HepG2 (cell line): ENCODE measurements around the gene ABCB4. TPM values are rescaled to one million over a fixed set of nuclear protein-coding genes. Genes with fewer than 3 reads are reported as not detected.

Source experiments
- CHD2 ChIP-seq: IDR thresholded peaks from 2 replicates; pipeline ENCODE4 v1.6.1; 2011; ENCODE audit warnings: low read depth, low read length, improper control_type of control experiment
- KMT2A ChIP-seq: sonication (generic); formaldehyde crosslinking; IDR thresholded peaks from 2 replicates; pipeline ENCODE4 v1.4.0; 2020; ENCODE audit warnings: missing genetic modification reagents
- REXO4 ChIP-seq: sonication (generic); formaldehyde crosslinking; IDR thresholded peaks from 2 replicates; pipeline ENCODE4 v1.8.0; 2022; ENCODE audit warnings: missing genetic modification reagents, mild to moderate bottlenecking, borderline replicate concordance
- ZBTB1 ChIP-seq: sonication (generic); formaldehyde crosslinking; IDR thresholded peaks from 2 replicates; pipeline ENCODE4 v1.4.0; 2020; ENCODE audit warnings: missing genetic modification reagents, borderline replicate concordance
- ZFP1 ChIP-seq: IDR thresholded peaks from 2 replicates; pipeline ENCODE4 v1.6.1; 2016
- ZNF598 ChIP-seq: sonication (generic); formaldehyde crosslinking; IDR thresholded peaks from 2 replicates; pipeline ENCODE4 v1.5.1; 2020; ENCODE audit warnings: mild to moderate bottlenecking, missing genetic modification reagents, borderline replicate concordance
- ZNF788 ChIP-seq: sonication (generic); formaldehyde crosslinking; IDR thresholded peaks from 2 replicates; pipeline ENCODE4 v1.5.0; 2020; ENCODE audit warnings: mild to moderate bottlenecking, missing genetic modification reagents, borderline replicate concordance
- ZNF879 ChIP-seq: sonication (generic); formaldehyde crosslinking; IDR thresholded peaks from 2 replicates; pipeline ENCODE4 v1.8.1; 2023; ENCODE audit warnings: missing genetic modification reagents
- polyA plus RNA-seq, 8 experiments: library from polyadenylated mRNA; depleted of rRNA in 3 of 8; stranded (reverse) in 7 of 8; unstranded in 1 of 8; fragments of >200 nt; fragmentation: Illumina TruSeq in 4 of 8; extraction: Trizol in 4 of 8; gene quantifications; 2 replicates each; pipeline versions ENCODE4 v1.2.1 to v1.2.3, GENCODE V29; 2011 to 2016; ENCODE audit warnings: low read depth in 4 of 8, missing spikeins in 1 of 8, mixed read lengths in 1 of 8; ENCODE audit not compliant: insufficient read depth in 1 of 8
- total RNA-seq, 5 experiments: library from RNA; depleted of rRNA; stranded (reverse); fragments of >200 nt; fragmentation: Illumina TruSeq; extraction: Trizol; gene quantifications; 2 replicates each; pipeline ENCODE4 v1.2.3, GENCODE V29; 2016; ENCODE audit warnings: low read depth in 1 of 5
- TF ChIP-seq, protein P1 (sequence below): sonication (generic); formaldehyde crosslinking; IDR thresholded peaks from 2 replicates; pipeline ENCODE4 v1.5.0; 2020; ENCODE audit warnings: missing genetic modification reagents
- TF ChIP-seq, protein P2 (sequence below): sonication (generic); formaldehyde crosslinking; IDR thresholded peaks from 2 replicates; pipeline ENCODE4 v1.5.0; 2020; ENCODE audit warnings: mild to moderate bottlenecking, missing genetic modification reagents, borderline replicate concordance
- TF ChIP-seq, protein P3 (sequence below): sonication (generic); formaldehyde crosslinking; IDR thresholded peaks from 2 replicates; pipeline ENCODE4 v1.9.0; 2021; ENCODE audit warnings: missing genetic modification reagents, borderline replicate concordance
- TF ChIP-seq, protein P4 (sequence below): sonication (generic); formaldehyde crosslinking; IDR thresholded peaks from one replicate; pipeline ENCODE4 v1.5.1; 2020; ENCODE audit warnings: mild to moderate bottlenecking, missing genetic modification reagents; ENCODE audit errors: not compliant biosample characterization

The ABCB4 gene
- total and polyA plus RNA-seq, 2 of the 13 experiments (the other 11 are each of a cell fraction or from before 2014, with no cell fraction given): 18.0 to 32.4 TPM

DNA sequence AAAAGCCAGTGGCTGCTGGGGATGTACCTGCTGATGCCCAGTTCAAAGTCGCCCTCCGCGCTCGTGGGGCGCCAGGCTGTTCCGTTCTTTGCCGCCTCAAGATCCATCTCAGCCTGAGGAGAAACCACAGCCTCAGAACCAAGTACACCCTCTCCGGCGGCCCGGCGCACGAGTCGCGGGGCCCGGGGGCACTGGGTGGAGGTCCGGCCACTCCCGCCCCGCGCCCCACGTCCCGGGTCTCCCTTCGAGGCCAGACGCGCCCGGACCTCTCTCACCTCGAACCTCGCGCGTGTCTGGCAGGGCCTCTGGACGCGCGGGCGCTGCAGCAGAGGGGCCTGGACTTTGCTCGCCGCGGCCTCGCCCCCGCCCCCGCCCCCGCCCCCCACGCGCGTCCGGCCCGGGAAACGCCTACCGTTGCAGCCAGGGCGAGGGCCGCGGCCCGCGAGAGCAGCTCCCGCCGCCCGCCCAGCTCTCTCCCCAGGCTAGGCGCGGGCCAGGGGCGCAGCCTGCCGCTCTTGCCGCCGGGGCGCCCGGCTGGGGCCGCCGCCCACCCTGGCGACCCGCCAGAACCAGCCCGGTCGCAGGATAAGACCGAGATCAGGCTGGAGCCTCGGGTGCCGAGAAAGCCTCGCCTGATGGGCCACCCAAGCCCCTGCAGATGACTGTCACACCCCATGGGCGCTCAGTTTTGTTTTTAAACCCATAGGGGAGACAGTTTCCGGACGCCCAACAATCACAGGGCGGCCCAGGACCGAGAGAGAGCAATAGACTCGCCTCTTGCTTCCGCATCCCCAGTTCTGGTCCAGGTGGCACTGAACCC lies at the start of gene ABCB4 (continued):
- TF ChIP-seq, protein P1, sequence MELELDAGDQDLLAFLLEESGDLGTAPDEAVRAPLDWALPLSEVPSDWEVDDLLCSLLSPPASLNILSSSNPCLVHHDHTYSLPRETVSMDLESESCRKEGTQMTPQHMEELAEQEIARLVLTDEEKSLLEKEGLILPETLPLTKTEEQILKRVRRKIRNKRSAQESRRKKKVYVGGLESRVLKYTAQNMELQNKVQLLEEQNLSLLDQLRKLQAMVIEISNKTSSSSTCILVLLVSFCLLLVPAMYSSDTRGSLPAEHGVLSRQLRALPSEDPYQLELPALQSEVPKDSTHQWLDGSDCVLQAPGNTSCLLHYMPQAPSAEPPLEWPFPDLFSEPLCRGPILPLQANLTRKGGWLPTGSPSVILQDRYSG (CRISPR knock-in tag): peak; percentile 69; the same call in 1 of the 2 replicates
- no peak for TF ChIP-seq REXO4 (CRISPR knock-in tag)
- TF ChIP-seq, protein P2, sequence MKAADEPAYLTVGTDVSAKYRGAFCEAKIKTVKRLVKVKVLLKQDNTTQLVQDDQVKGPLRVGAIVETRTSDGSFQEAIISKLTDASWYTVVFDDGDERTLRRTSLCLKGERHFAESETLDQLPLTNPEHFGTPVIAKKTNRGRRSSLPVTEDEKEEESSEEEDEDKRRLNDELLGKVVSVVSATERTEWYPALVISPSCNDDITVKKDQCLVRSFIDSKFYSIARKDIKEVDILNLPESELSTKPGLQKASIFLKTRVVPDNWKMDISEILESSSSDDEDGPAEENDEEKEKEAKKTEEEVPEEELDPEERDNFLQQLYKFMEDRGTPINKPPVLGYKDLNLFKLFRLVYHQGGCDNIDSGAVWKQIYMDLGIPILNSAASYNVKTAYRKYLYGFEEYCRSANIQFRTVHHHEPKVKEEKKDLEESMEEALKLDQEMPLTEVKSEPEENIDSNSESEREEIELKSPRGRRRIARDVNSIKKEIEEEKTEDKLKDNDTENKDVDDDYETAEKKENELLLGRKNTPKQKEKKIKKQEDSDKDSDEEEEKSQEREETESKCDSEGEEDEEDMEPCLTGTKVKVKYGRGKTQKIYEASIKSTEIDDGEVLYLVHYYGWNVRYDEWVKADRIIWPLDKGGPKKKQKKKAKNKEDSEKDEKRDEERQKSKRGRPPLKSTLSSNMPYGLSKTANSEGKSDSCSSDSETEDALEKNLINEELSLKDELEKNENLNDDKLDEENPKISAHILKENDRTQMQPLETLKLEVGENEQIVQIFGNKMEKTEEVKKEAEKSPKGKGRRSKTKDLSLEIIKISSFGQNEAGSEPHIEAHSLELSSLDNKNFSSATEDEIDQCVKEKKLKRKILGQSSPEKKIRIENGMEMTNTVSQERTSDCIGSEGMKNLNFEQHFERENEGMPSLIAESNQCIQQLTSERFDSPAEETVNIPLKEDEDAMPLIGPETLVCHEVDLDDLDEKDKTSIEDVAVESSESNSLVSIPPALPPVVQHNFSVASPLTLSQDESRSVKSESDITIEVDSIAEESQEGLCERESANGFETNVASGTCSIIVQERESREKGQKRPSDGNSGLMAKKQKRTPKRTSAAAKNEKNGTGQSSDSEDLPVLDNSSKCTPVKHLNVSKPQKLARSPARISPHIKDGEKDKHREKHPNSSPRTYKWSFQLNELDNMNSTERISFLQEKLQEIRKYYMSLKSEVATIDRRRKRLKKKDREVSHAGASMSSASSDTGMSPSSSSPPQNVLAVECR (CRISPR knock-in tag): peak; percentile 53; the same call in 1 of the 2 replicates
- TF ChIP-seq, protein P3, sequence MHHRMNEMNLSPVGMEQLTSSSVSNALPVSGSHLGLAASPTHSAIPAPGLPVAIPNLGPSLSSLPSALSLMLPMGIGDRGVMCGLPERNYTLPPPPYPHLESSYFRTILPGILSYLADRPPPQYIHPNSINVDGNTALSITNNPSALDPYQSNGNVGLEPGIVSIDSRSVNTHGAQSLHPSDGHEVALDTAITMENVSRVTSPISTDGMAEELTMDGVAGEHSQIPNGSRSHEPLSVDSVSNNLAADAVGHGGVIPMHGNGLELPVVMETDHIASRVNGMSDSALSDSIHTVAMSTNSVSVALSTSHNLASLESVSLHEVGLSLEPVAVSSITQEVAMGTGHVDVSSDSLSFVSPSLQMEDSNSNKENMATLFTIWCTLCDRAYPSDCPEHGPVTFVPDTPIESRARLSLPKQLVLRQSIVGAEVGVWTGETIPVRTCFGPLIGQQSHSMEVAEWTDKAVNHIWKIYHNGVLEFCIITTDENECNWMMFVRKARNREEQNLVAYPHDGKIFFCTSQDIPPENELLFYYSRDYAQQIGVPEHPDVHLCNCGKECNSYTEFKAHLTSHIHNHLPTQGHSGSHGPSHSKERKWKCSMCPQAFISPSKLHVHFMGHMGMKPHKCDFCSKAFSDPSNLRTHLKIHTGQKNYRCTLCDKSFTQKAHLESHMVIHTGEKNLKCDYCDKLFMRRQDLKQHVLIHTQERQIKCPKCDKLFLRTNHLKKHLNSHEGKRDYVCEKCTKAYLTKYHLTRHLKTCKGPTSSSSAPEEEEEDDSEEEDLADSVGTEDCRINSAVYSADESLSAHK: no peak
- no peak for TF ChIP-seq ZNF788 (CRISPR knock-in tag)
- no peak for TF ChIP-seq ZFP1 (CRISPR knock-in tag)
- peak; percentile 49; the same call in 1 of the 2 replicates for TF ChIP-seq KMT2A (CRISPR knock-in tag)
- TF ChIP-seq ZNF879 (CRISPR knock-in tag): no peak
- TF ChIP-seq ZNF598: 0 out of 2 replicates have a peak, but pooled peaks have one; percentile 41
- no peak for TF ChIP-seq ZBTB1 (CRISPR knock-in tag)
- no peak for TF ChIP-seq CHD2
- TF ChIP-seq, protein P4, sequence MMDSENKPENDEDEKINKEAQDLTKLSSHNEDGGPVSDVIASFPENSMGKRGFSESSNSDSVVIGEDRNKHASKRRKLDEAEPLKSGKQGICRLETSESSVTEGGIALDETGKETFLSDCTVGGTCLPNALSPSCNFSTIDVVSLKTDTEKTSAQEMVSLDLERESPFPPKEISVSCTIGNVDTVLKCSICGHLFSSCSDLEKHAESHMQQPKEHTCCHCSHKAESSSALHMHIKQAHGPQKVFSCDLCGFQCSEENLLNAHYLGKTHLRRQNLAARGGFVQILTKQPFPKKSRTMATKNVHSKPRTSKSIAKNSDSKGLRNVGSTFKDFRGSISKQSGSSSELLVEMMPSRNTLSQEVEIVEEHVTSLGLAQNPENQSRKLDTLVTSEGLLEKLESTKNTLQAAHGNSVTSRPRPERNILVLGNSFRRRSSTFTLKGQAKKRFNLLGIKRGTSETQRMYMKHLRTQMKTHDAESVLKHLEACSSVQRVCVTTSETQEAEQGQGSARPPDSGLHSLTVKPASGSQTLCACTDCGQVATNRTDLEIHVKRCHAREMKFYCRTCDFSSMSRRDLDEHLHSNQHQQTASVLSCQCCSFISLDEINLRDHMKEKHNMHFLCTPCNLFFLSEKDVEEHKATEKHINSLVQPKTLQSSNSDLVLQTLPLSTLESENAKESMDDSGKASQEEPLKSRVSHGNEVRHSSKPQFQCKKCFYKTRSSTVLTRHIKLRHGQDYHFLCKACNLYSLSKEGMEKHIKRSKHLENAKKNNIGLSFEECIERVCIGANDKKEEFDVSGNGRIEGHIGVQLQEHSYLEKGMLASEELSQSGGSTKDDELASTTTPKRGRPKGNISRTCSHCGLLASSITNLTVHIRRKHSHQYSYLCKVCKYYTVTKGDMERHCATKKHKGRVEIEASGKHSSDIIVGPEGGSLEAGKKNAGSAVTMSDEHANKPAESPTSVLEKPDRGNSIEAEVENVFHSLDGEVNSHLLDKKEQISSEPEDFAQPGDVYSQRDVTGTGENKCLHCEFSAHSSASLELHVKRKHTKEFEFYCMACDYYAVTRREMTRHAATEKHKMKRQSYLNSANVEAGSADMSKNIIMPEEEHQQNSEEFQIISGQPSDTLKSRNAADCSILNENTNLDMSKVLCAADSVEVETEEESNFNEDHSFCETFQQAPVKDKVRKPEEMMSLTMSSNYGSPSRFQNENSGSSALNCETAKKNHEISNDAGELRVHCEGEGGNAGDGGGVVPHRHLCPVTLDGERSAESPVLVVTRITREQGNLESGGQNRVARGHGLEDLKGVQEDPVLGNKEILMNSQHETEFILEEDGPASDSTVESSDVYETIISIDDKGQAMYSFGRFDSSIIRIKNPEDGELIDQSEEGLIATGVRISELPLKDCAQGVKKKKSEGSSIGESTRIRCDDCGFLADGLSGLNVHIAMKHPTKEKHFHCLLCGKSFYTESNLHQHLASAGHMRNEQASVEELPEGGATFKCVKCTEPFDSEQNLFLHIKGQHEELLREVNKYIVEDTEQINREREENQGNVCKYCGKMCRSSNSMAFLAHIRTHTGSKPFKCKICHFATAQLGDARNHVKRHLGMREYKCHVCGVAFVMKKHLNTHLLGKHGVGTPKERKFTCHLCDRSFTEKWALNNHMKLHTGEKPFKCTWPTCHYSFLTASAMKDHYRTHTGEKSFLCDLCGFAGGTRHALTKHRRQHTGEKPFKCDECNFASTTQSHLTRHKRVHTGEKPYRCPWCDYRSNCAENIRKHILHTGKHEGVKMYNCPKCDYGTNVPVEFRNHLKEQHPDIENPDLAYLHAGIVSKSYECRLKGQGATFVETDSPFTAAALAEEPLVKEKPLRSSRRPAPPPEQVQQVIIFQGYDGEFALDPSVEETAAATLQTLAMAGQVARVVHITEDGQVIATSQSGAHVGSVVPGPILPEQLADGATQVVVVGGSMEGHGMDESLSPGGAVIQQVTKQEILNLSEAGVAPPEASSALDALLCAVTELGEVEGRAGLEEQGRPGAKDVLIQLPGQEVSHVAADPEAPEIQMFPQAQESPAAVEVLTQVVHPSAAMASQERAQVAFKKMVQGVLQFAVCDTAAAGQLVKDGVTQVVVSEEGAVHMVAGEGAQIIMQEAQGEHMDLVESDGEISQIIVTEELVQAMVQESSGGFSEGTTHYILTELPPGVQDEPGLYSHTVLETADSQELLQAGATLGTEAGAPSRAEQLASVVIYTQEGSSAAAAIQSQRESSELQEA (CRISPR knock-in tag): peak; percentile 28
